GM21447 (cell line): ENCODE data around the gene KCNJ4.

ENCODE experiments used
- ATAC-seq: cut with Tn5 transposase; IDR thresholded peaks from one replicate; pipeline ENCODE4 v1.9.1; 2021; ENCODE audit not compliant: unreplicated experiment

The KCNJ4 gene

DNA sequence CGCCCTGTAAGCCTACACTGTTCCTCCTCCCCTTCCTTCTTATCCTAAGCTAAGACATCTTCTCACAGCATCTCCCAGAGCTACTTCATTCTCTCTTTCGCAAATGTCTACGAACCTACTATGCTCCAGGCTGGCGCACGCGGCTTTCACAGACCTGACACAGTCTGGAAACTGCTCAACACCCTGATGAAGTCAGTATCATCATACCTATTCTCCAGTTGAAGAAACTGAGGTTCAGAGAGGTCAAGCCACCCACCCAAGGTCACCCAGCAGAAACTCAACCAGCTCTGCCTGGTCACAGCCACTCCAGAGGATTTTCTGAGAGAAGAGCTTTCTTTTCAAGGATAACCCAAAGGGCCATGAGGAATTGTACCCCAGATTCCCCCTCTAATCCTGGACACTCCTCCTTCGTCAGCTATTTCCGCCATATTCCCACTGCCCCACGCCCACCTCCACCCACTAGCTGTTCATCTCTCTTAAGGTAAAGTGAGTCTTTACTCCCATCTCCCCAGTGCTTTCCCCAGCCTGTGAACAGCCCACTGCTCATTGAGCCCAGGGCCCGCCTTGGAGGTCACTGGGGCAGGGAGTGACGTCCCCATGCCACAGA lies 1.8 kb downstream of the KCNJ4 start:
- ATAC-seq = no peak

DNA sequence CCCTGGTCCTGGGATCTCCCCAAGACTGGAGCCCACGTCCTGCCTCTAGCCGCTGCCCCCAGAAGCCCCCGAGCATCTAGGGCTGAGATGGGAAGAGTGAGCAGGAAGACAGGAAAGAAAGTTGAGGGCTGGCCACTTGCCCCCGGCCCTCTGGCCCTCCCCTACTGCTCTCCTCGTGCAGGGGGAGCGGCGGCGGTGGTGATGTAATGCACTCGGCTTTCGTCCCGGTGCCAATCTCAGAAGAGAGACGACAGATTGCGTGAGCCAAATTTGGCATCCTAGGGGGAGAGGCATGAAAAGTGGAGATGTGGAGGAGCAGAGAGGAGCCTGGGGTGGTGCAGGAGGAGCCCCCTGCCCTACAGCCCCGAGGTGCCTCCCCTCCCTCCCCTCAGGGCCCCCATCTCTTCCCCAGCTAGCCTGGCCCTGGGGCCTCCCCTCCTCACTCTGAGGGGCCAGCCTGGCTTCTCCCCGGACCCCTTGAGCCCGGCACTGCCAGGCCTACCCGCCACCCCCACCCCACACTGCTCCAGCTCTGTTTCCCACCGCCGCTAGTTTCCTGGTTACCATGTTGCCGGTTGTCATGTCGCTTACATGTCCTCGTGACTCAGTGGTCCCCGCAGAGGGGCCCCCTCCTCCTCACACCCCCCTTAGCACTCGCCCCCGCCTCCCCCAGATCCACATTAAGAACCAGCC lies 2.5 kb downstream of the KCNJ4 start:
- no peak for ATAC-seq

DNA sequence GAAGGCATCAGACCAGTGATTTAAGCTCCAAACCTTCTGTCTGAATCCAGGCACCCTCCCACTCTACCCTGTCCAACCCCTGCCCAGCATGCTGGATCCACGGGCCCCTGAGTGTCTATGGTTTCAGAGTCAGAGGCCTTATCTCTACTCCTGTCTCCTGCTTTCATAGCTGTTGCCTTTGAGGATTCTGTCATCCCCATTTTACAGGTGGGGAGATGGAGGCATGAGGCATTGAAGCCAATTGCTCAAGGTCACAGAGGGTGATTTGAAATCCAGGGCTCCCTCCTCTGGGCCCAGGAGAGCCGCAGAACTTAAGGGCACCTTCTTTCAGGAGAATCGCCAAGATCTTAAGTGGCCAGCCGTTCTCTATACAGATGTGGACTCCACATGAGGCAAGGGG lies 3.1 kb downstream of the KCNJ4 start:
- no peak for ATAC-seq

DNA sequence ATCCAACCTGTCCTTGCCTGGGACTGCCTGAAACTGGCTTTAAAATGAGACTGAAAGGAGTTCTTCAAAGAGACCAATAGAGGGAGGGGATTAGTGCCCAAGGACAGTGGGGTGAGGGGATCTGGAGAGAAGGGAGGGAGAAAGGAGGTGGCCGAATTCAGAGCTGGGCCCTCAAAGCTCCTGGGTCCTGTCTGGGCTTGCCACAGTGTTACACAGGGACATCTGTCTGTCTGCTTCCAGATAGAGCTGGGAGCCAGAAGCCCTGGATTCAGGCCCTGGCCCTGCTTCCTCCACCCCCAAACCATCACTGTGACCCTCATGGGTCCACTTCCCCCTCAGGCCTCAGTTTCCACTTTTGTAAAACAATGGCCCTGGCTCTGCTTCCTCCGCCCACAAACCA lies 3.6 kb downstream of the KCNJ4 start:
- no peak for ATAC-seq

DNA sequence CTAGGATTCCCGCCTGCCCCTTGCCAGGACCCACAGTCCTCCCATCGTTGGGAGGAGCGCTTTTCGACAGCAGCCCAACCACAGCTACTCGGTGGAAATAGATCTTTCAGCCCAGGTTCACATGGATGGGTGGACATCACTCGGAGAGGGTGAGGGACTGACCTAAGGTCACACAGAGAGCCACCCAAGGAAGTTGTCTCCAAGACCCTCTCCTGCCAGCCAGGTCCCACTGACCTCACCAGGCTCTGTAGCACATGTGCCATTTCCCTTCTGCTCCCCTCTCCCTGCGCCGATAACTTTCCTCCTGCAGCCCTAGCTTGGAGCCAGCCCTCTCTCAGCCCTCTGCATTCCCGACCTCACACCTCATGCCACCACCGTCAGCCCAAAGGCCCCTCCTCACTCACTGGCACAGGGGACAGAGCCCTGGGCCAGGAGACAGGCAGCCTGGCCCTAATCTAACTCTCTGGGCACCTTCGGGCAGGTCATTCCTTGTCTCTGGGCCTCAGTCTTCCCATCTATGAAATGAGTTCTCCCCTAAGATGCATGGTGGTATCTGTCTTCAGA lies 4.7 kb downstream of the KCNJ4 start:
- no peak for ATAC-seq

DNA sequence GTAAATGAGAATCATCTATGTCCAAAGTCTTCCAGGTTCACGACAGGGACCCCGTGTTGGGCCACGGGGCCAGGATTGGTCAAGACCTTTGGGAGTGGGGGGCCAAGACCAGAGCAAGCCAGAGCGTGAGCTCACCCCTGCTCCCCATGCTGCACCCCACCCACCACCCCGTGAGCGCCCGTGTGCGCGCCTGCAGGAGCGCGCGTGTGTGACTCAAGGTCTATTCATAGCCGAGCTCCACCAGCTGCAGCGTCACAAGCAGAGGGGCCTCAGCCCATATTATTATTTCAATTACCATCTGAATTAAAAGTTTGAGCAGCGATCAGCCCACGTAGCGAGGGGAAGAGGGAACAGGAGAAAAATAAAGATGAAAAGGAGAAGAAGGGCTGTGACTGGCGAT lies 5.2 kb downstream of the KCNJ4 start:
- ATAC-seq = no peak

DNA sequence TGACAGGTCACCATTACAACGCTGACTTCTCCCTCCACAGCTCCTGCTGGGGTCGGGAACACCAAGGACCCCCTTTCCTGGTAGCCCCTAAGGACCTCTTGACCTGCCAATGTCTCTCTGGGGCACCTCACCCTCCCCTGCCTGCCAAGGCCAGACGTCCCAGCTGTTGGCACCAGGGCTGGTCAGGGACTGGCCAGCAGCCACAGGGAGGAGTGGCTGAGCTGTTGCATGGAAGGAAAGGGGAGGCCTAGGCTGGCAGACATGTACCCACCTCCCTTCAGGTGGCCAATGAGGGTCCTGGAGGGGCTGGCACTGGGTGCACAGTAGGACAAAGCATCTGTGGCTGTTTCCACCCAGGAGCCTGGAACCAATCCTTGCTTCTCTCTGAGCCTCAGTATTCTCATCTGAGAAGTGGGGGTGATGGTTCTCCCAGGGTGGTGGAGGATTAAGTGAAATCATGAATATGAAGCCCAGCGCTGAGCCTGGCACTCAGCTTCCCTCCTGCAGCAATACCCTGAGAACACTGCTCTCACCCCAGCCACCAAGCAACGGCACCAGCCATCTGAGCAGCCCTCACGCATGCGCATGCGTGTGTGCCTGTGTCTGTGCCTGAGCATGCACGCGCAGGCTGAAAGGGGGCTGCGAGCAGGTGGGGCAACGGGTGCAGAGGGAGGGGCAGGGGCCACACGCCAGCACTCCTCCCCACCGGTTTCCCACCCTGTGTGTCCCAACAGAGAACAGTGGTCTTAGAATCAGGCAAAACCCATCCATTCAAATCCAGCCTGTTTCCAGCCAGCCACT lies 5.9 kb downstream of the KCNJ4 start:
- ATAC-seq = no peak

DNA sequence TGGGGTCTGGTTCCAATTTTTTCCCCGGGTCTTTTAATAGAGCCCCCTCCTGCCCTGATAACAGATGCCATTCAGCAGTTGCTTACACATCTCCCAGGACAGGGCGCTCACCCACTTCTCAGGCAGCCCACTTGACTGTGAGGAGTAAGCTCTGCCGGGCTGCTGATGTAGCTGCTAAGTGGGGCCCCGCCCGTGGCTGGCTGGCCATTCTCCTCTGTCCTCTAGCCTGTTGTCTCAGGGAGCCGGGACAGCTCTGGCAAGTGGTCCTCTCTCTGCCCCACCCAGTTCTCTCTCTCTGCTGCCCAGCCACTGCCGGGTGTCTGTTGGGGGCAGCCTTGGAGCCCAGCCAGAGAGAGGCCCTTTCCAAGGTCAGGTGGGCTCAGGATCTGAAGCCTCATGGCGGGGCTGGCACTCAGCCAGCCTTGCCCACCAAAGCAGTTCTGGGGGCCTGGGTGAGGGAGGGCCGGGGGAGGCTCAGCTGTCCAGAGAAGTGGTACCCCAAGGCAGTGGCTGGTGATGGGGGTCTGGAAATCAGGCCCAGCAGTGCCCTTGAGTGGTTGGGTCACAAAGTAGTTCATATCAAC lies 8.9 kb downstream of the KCNJ4 start:
- ATAC-seq = no peak

DNA sequence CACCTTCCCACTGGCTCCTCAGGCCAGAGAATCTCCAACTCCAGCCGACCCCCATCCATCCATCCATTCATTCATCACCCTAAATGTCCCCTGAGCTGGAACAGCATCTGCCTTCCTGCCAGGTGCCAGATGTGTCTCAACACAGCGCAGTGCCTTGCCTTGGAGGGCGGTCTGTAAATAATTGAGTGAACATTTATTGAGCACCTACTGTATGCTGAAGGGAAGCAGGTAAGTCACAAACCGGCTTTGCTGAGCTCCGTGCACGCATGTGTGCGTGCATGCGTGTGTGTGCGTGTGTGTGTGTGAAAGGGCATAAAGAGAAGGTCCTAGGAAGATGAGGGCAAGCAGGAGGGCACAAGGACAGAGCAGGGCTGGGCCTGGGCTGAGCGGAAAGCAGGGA lies 10.2 kb downstream of the KCNJ4 start:
- no peak for ATAC-seq

DNA sequence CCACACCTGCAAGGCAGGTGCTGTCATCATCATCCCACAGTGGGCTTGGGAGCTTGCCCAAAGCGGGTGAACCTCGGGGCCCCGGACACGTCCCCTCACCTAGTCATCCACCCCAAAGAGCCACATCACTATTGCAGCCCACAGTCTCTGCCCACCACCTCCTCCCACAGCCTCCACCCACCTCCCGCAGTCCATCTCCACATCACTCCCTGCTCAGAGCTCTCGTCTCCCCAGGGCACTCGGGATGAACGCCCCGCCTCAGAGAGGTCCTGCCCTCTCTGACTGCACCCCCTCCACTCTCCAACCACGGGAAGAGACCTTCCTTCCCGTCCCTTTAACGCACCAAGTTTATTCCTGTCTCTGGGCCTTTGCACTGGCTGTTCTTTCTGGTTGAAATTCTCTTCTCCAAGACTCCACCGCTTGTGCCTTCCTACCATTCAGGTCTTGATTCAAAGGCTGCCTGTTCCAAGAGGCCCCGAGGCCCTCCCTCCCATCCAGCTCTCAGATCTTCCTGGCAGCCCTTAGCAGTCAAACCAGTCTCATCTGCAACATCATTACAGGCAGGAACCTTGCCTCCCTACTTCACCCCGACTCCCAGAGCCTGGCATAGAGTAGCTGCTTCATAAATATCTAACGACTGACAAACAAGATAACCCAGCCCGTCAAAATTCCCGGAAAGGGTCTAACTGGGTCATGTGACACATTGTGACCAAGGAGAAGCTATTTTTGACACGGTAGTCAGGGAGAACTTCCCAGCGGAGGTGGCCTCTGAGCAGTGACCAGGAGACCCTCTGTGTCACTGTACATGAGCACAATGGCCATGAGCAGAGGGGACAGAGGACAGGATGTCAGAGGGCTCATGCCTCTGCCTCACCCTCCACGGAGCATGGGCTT lies 11.1 kb downstream of the KCNJ4 start:
- ATAC-seq = no peak

DNA sequence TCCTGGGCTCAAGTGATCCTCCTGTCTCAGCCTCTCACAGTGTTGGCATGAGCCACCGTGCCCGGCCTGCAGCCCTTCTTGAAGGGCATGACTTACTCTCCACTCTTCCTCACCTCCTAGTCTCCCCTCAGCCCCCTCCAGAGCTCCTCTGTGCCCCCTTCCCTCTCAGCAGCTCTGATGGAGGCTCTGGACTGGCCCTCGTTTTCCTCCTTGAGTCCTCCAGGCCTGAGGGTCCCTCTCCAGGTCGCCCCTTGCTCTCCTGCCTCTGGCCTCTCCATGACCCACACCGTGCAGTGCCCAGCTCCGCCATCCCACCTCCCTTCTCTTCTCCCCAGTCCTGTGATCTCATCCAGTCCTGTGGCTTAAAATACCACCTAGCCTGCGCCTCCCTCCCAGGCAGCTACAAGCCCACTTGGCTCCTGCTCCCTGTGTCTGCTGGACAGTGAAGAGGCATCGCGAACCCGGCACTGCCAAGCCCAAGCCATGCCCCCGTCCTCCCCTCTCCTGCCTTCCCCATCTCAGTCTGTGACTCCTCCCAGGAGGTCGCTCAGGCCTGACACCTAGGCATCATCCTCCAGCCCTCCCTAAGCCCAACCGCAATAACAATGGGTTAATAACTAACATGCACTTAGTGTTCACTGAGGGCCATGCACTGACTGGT lies 11.9 kb downstream of the KCNJ4 start:
- no peak for ATAC-seq

DNA sequence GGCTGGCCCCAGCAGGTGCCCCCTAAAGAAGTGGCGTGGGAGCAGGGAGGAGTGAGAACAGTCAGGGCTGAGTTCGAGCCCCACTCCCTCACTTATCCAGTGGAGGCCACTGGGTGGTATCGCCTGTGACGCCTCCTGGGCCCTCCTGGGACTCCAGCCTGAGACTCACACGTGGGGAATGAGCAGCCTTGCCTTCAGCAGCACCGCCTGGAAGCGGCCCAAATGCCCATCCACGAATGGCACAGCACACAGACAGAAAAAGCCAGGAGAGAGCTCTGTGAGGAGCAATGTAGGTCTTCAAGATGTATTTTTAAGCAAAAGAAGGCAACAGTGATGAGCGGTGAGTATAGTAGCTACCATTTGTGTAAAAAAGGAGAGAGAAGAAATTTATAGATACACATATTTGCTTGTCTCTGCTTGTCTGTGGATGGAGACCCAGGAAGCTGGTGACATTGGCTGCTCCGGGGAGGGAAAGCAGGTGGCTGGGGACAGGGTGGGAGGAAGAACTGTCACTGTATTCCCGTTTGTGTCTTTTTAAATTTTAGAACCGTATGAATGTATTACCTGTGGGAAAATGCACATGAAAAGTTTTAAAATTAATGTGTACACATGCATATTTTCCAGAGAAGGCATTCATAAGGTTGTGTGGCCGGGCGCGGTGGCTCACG lies 13.2 kb downstream of the KCNJ4 start:
- no peak for ATAC-seq

DNA sequence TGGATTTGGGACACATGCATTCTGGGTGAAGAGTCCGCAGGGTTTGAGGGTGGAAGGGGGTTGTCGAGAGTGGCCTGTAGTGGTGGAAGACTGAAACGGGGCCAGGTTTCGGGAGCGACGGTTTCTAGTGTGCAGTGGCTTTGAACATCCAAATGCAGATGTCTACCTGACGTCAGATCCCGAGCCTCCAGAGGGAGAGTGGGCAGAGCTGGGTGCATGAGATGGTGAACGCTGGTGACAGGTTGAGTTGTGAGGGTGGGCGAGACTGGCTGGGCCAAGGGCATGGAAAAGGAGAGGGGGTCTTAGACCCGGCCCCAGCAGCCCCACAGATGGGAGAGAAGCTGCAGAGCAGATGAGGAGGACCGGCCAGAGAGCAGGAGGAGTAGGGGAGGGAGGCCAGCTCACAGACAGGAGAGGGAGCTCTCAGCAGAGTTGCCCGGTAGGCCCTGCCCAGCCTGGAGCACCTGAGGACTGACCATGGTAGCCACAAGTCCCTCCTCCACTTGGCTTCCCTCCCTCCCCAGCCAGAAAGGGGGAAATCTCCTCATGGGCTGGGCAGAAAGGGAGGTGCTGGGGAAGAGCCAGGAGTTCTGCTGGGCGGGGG lies 14.2 kb downstream of the KCNJ4 start:
- no peak for ATAC-seq

DNA sequence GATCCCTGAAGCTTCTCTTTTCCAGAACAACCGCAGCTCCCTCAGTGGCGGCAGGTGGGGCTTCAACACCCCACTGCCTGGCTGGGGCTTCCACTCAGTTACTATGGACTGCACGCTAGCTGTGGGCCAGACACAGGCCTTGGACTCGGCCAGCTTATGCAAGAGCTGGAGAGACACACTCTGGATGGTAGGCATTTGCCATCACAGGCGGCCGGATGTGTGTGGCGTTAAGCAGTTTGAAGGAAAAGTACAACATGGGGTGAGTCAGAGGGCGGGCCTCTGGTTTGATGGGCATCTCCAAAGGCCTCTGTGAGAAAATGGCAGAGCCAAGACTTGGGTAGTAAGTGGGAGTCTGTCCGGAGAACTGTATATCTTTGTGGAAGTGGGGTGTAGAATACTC lies 17.6 kb downstream of the KCNJ4 start:
- no peak for ATAC-seq

DNA sequence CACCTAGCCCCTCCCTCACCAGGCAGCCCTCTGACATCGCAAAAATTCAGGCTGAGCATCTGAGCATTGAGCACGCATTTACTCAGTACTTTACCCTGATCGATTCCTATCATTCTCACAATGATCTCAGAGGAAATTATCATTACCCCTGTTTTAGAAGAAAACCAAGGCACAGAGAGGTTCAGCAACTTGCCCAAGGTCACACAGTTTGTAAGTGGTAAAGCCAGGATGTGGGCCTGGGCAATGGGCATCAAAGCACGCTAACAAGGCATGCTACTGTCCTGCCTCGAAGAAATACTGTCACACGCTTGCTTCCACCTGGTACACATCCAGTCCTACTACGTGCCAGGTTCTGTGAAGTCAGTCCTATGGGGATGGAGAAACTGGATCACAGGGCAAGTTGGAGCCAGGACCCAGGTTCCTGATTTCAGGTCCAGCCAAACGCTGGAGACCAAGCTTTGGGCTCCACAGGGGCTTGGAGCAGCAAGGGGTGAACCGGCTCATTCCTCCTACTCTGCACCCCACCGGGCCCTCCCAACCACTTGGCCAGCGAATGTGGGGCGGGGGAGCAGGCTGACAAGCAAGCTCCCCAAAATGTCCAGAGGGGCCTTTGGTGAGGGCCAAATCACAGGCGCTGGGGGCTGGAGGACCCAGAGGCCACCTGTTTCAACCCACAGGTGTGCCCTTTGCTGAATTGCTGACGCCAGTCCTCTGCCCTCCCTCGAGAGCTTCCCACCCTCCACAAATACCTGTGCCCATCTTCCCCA lies 18.2 kb downstream of the KCNJ4 start:
- ATAC-seq = no peak

DNA sequence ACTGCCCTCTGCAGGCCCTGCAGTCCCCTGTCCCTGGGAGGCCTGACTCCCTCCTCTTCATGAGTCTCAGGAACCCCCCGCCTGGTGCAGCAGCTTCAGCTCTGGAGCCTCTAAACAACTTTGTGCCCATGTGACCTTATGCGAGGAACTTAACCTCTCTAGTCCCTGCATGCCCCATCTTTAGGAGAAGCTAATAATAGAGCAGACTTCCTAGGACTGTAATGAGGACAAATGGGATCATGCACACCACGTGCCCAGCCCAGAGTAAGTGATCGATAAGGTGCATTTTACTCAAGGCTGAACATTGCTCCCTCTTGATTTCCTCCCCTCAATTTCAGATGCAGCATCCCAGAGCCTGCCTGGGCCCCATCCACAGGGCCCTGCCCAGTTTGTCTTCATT lies 19.0 kb downstream of the KCNJ4 start:
- ATAC-seq = no peak

DNA sequence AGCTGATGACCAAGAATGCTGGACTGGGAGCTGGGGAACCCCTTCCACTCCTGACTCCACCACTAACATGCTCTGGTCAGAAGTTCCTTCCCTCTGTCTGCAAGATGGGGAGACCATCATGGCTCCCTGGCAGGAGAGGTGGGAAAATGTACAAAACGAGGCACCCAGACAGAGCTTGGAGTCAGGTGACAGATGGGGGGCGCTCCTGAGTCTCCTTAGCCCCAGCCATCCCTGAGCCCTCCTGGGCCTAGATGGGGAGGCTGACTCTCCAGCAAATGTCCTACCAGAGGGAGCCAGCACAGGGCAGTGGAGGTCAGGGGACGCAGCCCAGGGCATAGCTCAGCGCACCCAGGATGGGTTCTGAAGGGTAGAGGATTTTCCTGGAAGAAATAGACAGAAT lies 20.0 kb downstream of the KCNJ4 start:
- ATAC-seq = no peak

DNA sequence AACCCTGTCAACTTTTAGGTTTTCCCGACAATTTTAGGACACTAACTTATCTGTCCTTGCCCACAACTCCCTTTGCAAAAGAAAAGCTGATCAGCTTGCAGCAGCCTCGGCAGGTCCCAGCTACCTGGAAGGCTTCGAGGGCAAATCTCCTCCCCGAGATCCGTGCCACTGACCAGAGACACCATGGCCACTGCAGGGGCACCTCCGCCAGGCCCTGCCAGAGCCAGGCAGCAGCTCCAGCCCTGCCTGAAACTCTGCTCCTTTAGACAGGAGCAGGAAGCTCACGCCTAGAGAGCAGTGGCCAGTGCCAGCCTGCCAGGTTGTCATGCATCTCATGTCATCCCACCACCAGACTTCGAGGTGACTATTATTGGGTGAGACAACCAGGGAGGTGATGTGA lies 21.1 kb downstream of the KCNJ4 start:
- no peak for ATAC-seq
